Dermis microvascular lymphatic vessel endothelial cell (primary cell): ENCODE data around the gene ZBTB39. TPM values are rescaled to one million over a fixed set of nuclear protein-coding genes. Genes with fewer than 3 reads are reported as not detected.

Experiments used
- total RNA-seq: library from RNA; depleted of rRNA; stranded (reverse); fragments of >200 nt; gene quantifications from 2 replicates; pipeline ENCODE4 v1.2.1, GENCODE V29; 2014

The ZBTB39 gene
- total RNA-seq, 1 donor from 2014 or later, result 5.6 TPM

Other genes with a start within 250 kb of the ZBTB39 start
- gene HSD17B6, start 243.2 kb downstream of the ZBTB39 start, total RNA-seq, result under 0.01 and 0.13 TPM in 2 replicates
- gene SDR9C7, start 72.1 kb downstream of the ZBTB39 start, total RNA-seq, result not detected in 2 replicates
- under 0.01 and 0.13 TPM in 2 replicates for gene RDH16, start 48.9 kb downstream of the ZBTB39 start, total RNA-seq
- gene TAC3, start 10.0 kb upstream of the ZBTB39 start, total RNA-seq, result not detected in 2 replicates
- under 0.01 and 0.13 TPM in 2 replicates for gene MYO1A, start 43.6 kb upstream of the ZBTB39 start, total RNA-seq
- 5.5 and 6.1 TPM in 2 replicates for gene NEMP1, start 72.2 kb upstream of the ZBTB39 start, total RNA-seq
- gene NAB2, start 82.6 kb upstream of the ZBTB39 start, total RNA-seq, result 5.4 and 13.9 TPM in 2 replicates
- gene STAT6, start 104.8 kb upstream of the ZBTB39 start, total RNA-seq, result 8.5 and 11.0 TPM in 2 replicates
- 0.26 and 0.76 TPM in 2 replicates for gene LRP1, start 121.9 kb upstream of the ZBTB39 start, total RNA-seq
- not detected in 2 replicates for gene LRP1-AS, start 141.1 kb upstream of the ZBTB39 start, total RNA-seq
- under 0.01 TPM in 1 of 2 replicates, not detected in the other for gene NXPH4, start 210.2 kb upstream of the ZBTB39 start, total RNA-seq
- gene SHMT2, start 223.2 kb upstream of the ZBTB39 start, total RNA-seq, result 153 and 155 TPM in 2 replicates
- gene STAC3, start 244.6 kb upstream of the ZBTB39 start, total RNA-seq, result 0.13 TPM in 2 replicates